ENCODE results near the gene TLE2.
"Not testable (repeated sequence)": the region's sequence is repeated elsewhere in the genome, so short reads cannot be mapped to it uniquely, and the experiment has no call there.

Gene TLE2

DNA sequence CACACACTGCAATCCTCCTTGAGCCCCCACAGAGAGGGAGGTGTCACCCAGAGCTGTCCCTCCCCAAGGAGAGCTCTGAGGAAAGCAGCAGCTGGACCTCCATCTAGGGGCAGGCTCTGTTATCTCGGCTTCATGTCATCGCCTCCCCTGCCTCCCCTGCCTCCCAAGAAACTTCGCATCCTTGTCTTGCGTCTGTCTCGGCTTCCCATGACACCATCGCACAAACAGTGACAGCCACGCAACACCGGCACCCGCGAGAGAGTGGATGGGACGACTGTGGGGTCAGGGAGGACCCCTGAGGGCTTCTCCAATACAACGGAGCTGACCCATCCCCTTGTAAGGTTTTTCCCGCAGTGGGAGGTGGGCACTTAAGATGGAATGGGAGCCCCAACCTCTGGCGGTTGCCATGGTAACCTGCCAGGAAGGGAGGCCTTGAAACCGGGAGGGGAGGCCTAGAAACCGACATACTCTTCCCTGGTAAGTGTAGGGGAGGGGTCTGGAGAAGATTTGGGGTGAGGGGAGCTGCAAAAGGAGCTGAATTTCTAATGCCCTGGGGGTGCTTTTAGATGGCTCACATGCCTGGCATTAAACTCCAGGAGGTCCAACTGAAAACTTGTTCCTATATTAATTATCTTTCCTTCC, 16.3 kb downstream of the TLE2 start:
- no peak for DNase-seq (ENCODE audit: low read depth)

DNA sequence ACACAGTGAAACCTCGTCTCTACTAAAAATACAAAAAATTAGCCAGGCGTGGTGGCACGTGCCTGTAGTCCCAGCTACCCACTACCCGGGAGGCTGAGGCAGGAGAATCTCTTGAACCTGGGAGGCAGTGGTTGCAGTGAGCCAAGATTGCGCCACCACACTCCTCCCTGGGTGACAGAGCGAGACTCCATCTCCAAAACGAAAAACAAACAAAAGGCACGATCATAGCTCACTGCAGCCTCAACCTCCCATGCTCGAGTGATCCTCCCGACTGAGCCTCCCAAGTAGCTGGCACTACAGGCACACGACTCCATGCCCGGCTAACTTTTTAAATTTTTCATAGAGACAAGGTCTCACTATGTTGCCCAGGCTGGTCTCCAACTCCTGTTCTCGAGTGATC, 17.0 kb downstream of the TLE2 start:
- DNase-seq (ENCODE audit: low read depth) = not testable (repeated sequence)

DNA sequence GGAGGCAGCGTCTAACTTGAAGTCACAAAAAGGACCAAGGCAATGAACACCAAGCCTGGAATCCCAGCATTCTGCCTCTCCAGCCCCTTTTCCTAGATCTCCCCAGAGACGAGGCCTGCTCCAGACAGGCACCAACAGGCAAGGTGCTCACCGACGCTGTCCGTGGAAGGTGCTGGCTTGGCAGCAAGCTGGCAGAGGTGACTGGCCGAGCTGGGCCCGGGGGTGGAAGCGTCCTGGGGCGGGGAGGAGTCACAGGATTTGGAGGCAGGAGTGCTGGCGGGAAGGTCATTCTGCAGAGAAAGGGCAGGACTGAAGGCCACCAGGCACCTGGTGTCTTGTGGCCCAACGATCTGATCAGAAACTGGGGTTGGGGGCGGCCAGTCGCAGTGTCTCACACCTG, 18.2 kb downstream of the TLE2 start:
- no peak for DNase-seq (ENCODE audit: low read depth)

DNA sequence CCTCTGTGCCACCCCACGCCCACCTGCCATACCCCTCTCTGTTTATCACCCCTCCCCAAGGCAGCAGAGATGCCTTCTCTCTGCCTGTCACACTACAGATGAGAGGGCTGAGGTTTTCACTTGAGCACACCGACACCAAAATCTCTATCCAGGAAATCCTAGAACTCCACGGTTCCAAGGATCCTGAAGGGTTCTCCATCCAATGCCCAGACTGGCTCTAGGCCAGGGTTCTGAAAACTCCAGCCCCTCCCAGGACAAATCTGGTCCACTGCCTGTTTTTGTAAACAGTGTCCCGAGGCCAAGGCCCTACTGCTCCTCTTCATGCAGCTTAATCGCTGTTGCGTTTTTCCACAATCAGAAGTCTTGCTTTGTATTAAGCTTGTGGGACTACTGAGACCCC, 20.1 kb downstream of the TLE2 start:
- no peak for DNase-seq (ENCODE audit: low read depth)

DNA sequence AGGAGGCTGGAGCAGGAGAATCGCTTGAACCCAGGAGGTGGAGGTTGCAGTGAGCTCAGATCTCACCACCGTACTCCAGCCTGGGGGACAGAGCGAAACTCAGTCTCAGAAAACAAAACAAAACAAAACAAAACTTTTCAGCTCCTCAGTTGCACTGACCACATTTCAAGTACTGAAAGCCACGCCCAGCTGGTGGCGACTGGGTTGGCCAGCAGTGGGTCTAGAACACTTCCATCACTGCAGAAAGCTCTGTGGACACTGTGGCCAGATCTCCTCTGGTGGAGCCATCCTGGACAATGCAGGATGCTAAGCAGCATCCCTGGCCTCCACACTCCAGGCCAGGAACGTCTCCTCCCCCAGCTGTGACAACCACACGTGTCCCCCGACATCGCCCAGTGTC, 21.1 kb downstream of the TLE2 start:
- DNase-seq (ENCODE audit: low read depth) = no peak

DNA sequence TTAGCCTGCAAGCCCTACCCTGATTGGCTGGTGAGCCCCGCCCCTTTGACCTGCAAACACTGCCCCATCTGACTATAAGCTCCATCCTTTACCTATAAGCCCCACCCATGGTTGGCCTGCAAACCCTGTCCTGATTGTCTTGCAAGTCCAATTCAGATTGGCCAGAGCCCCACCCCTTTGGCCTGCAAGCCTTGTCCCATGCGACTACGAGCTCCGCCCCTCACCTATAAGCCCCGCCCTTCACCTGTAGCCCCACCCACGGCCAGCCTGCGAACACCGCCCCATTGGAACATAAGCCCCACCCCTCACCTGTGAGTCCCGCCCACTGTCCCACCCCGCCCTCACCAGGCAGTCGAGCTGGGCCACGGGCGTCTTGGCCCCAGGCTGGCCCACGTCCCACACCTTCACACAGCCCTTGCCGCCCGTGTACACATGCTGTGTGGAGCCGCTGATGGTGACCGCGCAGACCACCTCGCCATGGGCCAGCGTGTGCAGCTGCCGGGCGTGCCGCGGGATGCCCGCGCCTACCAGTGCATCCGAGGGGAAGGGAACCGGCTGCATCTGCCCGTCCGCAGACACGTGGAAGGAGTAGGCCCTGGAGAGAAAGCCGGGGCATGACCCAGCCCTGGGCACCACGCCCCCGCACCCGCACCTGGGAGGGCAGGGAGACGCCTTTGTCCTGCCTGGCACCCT, 22.9 kb downstream of the TLE2 start:
- DNase-seq (ENCODE audit: low read depth) = no peak

DNA sequence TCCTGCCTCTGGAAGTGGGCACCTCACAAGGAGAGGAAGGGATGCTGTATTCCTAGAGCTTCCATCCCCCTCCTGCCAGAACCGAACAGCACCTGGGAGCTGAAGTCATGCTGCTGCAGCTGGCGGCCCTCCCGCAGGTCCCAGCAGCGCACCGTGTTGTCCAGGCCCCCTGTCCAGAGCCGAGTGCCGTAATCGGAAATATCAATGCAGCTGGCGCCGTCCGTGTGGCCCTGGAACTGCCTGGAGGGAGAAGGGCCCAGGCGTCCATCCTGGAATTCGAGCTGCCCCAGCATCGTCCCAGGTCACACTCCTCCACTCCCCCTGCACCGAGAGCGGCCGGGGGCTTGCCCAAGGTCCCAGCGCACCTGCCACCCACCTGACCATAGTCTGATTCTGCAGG, 23.7 kb downstream of the TLE2 start:
- DNase-seq (ENCODE audit: low read depth) = no peak

DNA sequence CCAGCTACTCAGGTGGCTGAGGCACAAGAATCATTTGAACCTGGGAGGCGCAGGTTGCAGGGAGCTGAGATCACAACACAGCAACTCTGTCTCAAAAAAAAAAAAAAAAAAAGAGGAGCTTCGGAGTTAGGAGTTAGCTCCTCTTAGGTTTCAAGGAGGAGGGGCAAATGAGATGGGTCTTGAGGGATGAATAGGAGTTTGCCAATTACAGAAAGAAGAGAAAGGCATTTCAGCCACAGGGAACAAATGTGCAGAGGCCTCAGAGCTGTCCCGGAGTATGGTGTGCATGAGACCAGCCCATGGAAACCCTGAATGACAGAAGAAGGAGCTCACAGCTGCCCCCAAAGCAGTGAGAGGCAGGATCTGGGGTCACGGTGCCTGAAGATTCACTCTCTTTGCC, 24.6 kb downstream of the TLE2 start:
- no peak for DNase-seq (ENCODE audit: low read depth)

DNA sequence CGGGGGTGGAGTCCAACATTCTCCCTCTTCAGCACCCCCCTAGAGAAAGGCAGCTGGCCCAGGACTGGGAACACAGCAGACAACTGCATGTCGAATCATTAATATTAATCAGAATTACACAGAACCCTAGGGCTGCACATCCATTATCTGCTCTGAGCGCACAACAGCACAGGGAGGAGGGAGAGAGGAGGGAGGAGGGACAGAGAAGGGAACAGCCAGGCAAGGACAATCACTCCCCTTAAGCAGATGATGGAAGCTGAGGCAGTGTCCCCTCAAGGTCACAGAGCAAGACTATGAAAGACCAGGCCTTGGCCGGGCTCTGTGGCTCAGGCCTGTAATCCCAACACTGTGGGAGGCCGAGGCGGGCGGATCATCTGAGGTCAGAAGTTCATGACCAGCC, 26.0 kb downstream of the TLE2 start:
- DNase-seq (ENCODE audit: low read depth) = no peak

DNA sequence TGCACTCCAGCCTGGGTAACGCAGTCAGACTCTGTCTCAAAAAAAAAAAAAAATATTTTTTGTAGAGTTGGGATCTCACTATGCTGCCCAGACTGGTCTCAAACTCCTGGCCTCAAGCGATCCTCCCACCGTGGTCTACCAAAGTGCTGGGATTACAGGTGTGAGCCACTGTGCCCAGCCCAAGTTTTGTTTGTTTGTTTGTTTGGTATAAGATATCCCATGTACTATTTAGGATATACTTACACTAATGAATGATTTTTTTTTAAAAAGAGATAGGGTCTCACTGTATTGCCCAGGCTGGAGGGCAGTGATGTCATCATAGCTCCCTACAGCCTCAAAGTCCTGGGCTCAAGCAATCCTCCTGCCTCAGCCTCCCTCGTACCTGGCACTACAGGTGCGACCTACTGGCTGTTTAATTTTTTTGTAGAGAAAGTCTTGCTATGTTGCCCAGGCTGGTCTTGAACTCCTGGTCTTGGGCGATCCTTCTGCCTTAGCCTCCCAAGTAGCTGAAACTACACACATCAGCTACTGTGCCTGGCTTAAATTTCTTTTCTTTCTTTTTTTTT, 27.8 kb downstream of the TLE2 start:
- no peak for DNase-seq (ENCODE audit: low read depth)

DNA sequence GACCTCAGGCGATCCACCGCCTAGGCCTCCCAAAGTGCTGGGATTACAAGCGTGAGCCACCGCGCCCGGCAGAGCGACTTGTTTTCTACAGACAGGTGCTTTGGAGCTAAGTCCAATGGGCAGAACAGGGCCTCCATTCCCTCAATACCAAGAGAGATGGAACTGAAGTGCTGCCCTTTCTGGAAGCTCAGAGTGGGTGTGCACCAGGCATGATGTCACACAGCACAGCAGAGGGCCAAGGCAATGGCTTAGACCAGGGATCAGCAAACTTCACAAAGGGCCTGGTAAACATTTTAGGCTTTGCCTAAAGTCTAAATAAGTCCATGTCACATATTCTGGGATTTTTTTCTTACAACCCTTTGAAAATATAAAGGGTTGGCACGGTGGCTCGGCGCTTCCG, 30.4 kb downstream of the TLE2 start:
- no peak for DNase-seq (ENCODE audit: low read depth)

DNA sequence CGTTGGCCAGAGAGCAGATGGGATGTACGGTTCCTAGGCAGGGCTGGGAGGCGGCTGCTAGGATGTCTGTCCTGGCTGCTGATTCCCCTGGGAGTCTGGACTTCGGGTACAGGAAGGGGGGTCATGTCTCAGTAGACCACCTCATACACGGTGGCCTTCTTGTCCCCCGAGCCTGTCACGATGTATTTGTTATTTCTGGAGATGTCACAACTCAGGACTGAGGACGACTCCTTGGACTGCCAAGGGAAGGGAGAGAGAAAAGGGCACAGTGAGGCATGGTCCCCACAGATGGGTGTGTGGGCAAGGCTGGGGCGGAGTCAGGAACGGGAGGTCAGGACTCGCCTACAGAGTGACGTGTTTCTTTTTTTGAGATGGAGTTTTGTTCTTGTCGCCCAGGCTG, 31.4 kb downstream of the TLE2 start:
- no peak for DNase-seq (ENCODE audit: low read depth)

DNA sequence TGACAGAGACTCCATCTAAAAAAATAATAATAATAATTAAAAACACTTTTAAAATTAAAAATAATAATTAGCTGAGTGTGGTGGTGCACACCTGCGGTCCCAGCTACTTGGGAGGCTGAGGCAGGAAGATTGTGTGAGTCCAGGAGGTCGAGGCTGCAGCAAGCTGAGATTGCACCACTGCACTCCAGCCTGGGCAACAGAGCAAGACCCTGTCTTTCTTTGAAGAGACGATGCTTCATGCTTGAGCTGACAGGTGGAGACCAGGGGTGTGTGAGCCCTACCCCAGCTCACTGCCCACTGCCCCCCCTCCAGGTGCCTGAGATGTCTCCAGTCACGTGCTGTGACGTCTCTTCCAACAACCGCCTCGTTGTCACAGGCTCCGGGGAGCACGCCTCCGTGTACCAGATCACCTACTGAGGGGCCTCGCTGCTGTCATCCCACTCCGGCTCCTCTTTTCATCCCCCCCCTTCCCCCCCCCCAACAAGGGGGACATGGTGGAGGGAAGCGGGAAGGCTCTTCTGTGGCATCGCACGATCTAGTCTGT, 34.4 kb downstream of the TLE2 start:
- DNase-seq (ENCODE audit: low read depth) = no peak

DNA sequence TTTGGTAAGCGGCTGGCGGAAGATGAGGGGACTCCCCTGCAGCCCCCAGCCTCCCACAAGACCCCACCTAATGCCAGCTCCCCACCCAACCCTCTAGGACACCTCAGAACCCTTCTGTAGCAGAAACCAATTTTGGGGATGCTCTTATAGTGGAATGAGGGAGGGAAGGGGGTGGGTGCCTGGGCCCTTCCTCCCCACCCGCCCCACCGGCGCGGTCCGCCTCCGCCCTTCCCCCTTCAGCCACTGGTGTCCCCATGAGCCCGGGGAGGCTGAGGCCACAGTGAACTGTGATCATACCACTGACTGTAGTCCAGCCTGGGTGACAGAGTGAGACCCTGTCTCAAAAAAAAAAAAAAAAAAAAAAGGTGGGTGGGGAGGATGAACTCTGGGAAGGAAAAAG, 35.5 kb downstream of the TLE2 start:
- no peak for DNase-seq (ENCODE audit: low read depth)

DNA sequence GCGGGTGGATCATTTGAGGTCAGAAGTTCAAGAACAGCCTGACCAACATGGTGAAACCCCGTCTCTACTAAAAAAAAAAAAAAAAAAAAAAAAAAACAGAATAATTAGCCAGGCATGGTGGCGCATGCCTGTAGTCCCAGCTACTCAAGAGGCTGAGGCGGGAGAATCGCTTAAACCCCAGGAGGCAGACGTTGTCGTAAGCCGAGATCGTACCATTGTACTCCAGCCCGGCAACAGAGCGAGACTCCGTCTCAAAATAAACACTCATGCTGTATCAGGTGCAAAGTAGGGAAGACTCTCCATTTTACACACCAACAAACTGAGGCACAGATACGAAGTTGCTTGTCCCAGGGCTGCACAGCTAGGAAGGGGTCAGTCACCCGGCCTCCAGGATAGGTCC, 36.1 kb downstream of the TLE2 start:
- no peak for DNase-seq (ENCODE audit: low read depth)

DNA sequence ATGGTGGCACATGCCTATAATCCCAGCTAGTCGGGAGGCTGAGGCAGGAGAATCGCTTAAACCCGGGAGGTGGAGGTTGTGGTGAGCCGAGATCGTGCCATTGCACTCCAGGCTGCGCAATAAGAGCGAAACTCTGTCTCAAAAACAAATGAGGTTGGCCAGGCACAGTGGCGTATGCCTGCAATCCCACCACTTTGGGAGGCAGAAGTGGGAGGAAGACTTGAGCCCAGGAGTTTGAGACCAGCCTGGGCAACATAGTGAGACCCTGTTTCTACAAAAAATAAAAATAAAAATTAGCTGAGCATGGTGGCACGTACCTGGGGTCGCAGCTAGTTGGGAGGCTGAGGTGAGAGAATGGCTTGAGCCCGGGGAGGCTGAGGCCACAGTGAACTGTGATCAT, 36.7 kb downstream of the TLE2 start:
- DNase-seq (ENCODE audit: low read depth) = not testable (repeated sequence)

DNA sequence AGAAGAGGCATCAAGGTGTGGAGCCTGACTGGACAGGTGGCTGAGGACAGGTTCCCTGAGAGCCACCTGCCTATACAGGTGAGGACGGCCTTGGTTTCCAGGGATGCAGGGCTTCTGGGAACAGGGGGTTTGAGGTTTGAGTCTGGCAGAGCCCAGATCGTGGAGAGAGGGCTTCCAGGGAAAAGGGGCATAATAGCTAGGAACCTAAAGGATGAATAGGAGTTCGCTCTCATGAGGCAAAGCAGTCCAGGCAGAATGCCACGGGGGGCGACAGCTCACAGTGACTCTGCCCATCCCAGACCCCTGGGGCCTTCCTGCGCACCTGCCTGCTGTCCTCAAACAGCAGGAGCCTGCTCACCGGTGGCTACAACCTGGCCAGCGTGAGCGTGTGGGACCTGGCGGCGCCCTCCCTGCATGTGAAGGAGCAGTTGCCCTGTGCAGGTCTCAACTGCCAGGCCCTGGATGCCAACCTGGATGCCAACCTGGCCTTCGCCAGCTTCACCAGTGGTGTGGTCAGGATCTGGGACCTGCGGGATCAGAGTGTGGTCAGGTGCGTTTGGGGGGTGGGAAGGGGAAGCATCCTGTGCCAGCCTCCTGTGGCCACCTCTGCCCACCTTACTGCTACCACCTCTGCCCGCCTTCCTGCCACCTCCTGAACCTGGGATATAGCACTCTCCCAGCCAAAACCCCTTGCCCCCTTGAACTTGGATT, 39.7 kb downstream of the TLE2 start:
- DNase-seq (ENCODE audit: low read depth) = no peak

DNA sequence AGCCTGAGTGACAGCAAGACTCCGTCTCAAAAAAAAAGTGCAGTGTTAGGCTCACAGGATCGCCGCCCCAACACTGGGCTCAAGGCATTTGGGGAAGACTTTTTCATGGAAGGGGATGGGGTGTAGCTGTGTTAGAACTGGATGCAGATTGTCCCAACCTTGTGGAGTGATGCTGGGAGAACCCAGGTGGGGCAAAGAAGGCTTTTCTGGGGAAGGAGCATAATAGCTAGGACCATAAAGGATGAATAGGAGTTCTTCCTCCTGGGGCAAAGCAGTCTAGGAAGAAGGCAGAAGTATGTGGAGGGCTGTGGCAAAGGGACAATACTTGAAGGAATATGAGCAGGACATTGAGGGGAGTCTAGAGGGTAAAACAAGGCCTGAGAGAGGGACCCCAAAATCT, 40.5 kb downstream of the TLE2 start:
- DNase-seq (ENCODE audit: low read depth) = no peak

DNA sequence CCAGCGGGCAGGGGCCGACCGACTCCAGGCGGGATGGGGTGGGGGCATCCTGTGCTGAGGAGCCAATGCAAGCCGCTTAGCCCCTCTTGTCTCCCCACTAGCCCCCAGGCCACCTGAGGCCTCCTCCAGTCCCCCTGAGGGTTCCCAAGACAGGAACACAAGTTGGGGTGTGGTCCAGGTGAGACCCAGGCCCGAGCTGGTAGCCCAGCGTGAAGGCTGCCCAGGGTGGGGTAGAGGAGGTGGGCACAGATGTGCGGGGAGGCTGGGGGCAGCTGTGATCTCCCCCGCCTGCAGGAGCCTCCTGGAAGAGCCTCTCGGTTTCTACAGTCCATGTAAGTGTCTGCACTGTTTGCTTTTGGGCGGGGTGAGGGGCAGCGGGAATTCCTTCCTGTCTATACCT, 41.3 kb downstream of the TLE2 start:
- DNase-seq (ENCODE audit: low read depth) = no peak

DNA sequence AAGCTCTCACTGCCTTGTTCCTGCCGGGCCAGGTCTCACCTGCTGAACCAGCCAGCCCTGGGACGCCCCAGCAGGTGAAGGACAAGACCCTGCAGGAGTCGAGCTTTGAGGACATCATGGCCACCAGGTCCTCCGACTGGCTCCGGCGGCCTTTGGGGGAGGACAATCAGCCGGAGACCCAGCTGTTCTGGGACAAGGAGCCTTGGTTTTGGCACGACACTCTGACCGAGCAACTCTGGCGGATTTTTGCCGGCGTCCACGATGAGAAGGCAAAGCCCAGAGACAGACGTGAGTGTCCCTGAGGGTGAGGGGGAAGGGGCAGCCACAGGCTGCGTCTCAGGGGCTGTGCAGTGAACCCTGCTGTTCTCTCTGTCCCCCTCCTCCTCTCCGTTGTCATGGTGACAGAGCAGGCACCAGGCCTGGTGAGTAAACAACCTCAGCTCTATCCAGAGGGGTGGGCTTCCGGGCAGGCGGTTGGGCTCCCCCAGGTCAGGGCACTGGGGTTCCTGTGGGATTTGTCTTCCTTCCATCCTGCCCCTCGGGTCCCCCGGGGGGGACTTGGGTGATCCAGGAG, 42.0 kb downstream of the TLE2 start:
- no peak for DNase-seq (ENCODE audit: low read depth)

DNA sequence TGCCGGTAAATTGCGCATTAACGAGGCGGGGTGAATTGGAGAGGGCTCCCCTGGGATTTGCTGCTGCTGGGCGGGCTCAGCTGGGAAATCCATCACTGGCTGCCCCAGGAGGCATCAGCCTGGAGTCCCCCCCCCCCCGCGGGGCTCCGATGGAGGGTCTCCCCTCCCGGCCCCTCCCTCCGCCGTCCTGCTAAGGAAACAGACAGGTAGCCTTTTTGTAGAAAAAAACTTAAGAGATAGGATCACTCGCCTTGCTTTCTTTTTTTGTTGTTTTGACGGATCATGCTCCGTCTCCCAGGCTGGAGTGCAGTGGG, 44.9 kb downstream of the TLE2 start:
- DNase-seq (ENCODE audit: low read depth) = no peak

DNA sequence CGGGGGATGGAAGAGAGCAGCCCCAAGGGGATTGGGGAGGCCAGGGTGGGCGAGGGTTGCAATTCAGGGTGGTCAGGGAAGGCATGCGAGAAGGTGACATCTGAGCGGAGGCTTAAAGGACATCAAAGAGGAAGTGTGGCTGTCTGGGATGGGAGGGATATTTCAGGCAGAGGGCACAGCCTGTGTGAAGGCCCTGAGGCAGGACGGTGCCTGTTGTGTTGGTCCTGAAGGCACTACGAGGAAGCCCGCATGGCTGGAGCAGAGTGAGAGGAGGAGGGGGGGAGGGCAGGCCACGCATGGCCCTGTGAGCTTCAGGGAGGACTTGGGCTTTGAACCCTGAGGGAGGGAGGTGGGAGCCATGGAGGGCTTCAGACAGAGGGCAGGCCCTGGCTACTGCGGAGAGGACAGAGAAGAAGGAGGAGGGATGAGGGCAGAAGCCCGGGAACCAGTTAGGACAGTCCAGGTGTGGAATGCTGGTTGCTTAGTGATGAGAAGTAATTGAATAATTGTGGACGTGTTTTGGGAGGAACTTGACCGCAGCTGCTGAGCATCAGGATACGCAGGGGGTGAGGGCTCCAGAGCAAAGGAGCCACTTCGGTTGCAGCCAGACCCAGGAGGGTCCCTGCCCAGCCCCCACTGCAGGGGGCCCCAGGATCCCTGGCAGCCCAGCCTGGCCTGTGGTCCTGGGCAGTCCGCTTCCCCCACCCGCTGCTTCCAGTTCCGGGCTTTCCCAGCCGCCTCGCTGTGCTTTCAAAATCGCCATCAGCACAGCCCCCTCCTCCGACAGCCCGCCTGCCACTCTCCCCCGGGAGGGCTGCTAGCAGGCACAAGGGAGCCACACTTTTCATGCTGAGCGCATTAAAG, 45.5 kb downstream of the TLE2 start:
- peak; percentile 94 for DNase-seq (ENCODE audit: low read depth)
